CD4-positive, alpha-beta T cell treated with Interleukin-10 for 1 hour (primary cell): Measurements from ENCODE around the gene MAG.

Experiments
- DNase-seq: peaks from one replicate; pipeline ENCODE4 v3.0.0-alpha.2; 2020

The MAG gene

DNA sequence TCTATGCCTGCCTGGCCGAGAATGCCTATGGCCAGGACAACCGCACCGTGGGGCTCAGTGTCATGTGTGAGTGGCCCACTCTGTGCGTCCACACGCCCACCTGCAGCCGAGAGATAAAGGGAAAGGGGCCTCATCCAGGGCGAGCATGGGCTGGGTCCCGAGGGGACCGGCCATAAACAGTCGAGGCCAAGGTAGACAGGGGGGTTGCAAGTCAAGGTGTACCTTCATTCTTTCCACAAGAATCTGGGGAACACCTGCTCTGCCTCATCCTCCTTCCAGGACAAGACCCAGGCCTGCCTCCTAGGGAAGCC lies 8.3 kb downstream of the MAG start:
- no peak for DNase-seq

DNA sequence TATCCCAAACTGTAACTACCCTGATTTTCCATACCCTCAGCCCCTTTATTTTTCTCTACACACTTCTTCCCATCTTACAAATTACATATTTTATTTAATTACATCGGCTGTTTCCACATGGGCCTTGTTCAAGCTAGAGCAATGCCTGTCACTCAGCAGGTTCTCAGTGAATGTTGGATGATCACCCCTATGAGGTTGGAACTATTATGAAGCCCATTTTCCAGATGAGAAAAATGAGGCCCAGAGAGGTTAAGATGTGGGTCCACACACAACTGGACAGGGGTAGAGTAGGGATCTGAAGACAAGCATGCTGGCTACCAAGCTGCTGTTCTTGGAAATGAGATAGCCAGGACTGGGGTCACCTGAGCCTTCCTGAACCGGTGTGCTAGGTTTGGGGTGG lies 10.0 kb downstream of the MAG start:
- no peak for DNase-seq

DNA sequence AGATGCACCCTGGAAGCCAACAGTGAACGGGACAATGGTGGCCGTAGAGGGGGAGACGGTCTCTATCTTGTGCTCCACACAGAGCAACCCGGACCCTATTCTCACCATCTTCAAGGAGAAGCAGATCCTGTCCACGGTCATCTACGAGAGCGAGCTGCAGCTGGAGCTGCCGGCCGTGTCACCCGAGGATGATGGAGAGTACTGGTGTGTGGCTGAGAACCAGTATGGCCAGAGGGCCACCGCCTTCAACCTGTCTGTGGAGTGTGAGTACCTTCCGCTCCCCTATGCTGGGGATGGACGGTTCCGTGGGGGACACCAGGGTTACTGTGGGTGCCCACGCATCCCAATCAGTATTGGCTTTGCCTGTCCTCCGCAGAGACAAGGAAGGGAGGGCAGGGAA lies 10.5 kb downstream of the MAG start:
- no peak for DNase-seq

DNA sequence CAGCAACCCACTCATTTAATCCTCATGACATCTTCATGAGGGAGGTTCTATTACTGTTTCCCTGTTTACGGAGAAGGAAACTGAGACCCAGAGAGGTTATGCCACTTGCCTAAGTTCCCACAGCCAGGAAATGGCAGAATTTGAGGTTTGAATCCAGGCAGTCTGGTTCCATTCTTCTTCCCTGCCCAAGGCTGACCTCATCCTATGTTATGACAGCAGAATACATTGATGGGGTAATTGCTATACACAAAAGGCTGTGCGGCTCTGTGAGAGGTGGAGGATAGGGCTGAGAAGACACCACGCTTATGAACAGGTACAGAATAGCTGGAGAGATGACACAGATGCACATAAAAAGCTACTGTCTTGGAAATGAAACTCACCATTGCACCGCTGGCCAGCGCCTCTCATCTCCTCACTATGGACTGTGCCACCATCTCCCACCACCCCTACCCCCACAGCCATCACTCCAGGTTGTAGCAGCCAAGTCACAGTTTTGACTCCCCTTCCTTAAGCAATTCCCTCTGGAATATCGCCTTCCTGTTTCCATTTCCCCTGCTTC lies 11.5 kb downstream of the MAG start:
- DNase-seq: no peak

DNA sequence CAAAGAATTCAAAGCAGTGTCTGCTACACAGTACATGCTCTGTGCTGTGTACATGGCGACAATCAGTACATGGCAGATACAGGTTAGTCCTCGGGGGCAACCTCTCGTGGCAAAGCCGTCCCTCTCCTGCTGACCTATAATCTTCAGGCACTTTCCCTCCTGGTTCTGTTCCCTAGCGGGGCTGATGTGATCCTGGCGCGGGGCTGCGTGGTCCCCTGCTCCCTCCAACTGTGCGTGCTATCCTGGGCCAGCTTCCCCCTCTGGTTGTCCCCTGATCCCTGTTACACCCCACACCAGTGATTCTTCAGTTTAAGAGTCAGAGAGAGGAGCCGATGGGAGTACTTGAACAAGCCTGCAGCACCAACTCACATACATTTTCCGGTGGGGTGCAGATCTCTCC lies 12.1 kb downstream of the MAG start:
- no peak for DNase-seq

DNA sequence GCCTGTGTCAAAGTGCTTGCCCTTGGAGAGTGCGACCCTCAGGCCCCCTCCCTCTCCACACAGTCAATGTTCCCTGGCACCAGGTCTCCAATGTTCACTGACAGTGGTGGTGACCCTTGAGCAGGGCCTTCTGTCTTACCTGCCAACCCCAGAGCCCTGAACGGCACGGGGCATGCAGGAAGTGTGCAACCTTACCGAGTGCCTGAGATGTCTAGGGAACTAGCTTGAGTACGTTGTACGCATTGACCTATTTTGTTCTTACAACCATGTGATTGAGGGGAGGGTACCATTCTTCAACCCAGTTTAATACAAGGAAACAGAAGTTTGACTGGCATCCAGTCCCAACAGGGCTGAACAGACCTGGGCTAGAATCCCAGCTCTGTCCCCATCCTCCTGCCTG lies 13.2 kb downstream of the MAG start:
- no peak for DNase-seq

DNA sequence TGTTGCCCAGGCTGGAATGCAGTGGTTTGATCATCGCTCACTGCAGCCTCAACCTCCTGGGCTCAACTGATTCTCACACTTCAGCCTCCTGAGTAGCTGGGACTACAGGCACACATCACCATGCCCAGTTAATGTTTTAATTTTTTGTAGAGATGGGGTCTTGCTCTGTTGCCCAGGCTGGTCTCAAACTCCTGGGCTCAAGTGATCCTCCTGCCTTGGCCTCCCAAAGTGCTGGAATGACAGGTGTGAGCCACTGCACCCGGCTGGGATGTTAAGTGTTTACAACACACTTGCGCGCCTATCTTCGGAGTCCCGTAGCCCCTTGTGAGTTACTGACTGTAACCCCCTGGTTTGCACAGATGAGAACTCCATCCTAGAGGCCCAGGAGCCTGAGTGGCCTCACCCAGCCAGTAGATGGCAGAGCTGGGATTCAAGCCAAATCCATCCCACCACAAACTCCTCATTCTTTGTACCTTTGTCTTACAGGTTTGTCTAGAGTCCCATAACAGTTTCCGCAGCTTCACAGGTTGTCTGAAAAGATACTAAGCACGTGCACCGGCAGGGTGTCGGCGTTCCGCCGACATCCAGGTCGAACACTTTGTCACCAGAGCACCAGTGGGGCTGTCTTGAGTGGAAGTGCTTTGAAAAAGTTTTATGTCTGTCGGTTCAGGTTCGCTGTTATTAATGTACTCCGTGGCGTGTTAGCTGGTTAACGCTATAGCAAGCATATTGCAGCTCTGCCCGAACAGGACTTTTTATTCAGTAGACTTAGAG lies 14.7 kb downstream of the MAG start:
- no peak for DNase-seq

DNA sequence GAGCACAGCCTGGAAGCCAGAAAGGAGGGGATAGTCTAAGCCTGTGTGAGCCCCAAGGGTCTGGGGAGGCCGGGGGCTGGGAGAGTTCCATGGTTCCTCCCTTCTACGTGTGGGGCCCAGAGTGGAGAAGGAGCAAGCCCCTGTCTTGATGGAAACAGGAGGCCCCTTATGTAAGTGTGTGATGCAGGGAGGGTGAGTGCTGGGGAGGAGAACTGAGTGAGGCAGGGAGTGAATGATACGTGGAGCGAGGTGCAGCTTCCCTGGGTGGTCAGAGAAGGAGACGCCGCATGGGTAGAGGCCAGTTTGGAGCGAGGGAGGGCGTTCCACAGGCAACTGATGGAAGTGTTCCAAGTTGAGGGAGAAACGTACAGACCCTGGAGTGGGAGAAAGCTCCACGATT lies 16.0 kb downstream of the MAG start:
- no peak for DNase-seq

DNA sequence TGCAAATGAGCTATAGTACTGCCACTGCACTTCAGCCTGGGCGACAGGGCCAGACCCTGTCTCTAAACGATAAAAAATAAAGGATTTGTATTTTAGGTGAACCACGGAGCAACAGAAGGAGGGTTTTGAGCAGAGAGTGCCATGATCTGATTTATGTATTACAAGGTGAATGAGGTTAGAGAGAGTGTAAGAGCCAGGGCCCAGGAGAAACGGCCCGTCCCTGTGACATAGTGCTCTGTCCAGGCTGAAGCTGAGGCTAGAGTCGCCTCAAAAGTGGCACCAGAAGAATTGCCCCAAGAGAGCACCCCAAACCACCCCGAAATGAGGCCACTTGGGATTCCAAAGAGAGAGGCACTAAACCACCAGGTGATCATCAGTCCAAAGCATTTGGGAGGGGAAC lies 16.9 kb downstream of the MAG start:
- no peak for DNase-seq

DNA sequence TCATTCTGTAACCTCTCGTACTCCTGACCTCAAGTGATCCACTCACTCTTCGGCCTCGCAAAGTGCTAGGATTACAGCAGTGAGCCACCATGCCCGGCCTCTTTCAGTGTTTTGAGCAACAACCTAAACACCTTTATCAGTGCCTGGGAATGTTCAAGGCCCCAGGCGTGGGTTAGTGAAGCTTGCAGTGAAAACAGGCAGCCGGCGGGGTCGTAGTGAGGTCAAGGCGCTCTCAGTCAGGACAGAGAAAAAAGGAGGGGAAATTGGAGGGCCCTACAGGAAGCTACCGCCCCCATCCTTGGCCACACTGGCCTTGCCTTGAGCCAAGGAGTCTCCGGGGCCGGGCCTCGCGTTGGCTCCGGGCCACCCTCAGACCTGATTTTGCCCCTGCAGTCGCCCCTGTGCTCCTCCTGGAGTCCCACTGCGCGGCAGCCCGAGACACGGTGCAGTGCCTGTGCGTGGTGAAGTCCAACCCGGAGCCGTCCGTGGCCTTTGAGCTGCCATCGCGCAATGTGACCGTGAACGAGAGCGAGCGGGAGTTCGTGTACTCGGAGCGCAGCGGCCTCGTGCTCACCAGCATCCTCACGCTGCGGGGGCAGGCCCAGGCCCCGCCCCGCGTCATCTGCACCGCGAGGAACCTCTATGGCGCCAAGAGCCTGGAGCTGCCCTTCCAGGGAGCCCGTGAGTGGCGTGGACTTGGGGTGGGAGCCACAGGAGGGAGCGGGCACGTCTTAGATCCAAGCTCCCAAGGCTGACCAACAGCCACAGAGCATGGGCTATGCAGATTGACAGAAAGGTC lies 17.7 kb downstream of the MAG start:
- no peak for DNase-seq

DNA sequence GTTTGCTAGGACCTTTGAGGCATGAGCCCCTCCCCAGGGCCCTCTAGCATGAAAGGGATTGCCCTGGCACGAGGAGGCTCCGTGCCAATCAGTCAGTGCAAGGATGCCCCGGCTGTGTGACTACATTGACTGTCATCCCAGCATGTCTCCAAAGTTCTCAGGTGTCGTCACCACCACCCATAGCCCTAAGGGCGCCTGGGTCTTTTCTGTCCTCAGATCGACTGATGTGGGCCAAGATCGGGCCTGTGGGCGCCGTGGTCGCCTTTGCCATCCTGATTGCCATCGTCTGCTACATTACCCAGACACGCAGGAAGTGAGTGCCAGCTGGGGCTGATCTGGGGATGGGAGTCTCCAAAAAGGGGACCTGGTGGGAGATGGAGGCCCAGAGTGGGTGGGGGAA lies 18.4 kb downstream of the MAG start:
- DNase-seq: no peak

DNA sequence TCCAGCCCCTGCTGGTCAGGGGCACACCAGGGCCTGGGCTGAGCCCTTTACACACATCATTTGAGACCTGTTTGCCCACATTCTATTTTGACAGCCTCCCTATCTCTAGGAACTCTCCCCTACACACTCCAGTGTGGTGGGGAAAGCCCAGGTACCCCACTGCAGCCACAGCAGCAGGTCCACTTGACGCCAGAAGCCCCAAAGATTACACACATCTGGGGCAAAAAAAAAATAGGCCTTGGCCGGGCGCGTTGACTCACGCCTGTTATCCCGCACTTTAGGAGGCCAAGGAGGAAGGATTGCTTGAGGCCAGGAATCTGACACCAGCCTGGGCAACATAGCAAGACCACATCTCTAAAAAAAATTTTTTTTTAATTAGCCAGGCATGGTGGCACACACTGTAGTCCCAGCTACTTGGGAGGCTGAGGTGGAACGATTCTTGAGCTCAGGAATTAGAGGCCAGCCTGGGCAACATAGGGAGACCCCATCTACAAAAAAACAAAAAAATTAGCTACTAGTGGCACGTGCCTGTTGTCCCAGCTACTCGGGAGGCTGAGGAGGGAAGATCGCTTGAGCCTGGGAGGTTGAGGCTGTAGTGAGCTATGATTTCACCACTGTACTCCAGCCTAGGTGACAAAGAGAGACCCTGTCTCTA lies 19.0 kb downstream of the MAG start:
- DNase-seq: no peak

DNA sequence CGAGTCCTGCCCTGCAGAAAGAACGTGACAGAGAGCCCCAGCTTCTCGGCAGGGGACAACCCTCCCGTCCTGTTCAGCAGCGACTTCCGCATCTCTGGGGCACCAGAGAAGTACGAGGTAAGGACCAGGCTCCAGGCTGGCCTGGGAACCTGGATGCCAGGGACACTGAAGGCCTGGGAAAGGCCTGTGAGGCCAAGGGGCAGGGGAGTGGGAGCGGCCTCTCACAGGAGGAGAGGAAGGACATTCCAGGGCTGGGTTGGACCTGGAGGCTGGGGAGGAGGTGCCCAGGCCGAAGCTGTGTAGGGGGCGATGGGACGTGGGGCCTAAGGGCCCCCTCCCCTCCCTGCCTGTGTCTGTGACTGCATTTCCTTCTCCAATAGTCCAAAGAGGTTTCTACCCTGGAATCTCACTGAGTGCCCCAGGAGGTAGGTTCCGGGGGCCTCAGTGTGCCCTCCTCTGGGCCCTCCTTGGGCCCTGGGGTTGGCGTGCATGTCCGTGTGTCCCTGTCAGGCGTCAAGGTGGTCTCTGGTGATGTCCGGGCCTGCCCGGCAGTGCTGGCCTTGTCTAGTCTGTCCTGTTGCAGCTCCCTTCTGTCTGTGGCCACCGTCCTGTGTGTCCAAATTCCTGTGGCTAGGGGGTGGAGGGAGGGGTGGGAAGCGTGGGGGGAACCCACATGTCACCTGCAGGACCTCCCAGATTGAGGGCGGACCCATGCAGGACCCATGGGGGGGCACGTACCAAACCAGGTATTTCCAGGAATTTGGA lies 20.1 kb downstream of the MAG start:
- no peak for DNase-seq

DNA sequence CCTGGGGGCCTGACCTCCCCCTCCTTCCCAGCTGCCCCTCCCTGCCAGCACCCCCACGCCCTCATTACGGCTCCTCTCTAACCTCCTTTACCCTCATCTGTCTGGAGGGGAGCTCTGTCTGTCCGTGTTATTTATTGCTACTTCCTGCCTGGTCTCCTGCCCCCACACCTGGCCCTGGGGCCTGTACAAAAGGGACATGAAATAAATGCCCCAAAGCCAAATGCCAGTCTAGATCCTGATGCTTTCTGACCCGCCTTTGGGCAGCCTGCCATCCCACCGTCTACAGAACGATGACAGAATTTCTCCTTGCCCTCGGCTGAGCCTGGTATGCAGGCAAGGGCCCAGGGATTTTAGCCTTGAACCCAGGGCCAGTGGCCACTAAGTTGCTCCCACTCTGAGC lies 21.6 kb downstream of the MAG start:
- DNase-seq: no peak

DNA sequence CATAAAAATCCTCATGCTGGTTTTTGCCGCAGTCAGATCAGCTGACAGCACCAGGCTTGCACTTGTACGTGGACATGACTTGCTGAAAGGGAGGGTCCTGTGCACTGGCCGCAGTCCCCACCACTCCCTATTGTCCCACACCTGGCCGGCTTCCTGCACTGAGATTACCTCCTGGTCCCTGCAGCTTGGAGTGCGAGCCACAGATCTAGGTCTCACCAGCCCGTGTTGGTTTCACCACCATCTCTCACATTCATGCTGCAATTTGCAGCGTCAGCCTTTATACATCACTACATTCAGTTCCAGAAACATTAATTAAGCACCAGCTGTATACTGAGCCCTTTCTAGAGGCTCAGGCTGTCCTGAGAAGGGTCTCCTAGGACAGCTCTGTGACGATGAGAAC lies 22.1 kb downstream of the MAG start:
- DNase-seq: no peak

DNA sequence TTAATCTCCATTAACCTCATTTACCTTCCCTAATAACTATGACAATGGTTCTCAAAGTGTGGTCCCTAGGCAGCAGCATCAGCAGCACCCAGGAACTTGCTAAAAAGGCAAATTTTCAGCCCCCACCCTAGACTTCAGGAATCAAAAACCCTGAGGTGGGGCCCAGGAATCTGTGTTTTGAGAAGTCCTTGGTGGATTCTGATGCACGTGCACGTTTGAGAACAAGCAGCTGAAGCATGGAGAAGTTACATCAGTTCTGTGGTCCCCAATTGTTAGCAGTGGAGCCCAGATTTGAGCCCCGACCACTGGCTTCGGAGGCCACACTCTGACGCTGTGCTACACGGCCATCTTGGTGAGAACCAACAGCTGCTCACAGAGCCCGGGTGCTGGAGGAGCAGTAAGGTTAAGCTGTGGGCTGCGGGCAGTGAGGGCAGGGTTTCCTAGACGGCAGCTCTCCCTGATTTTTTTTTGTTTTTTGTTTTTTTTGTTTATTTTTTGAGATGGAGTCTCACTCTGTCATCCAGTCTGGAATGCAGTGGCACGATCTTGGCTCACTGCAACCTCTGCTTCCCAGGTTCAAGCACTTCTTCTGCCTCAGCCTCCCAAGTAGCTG lies 23.0 kb downstream of the MAG start:
- no peak for DNase-seq

DNA sequence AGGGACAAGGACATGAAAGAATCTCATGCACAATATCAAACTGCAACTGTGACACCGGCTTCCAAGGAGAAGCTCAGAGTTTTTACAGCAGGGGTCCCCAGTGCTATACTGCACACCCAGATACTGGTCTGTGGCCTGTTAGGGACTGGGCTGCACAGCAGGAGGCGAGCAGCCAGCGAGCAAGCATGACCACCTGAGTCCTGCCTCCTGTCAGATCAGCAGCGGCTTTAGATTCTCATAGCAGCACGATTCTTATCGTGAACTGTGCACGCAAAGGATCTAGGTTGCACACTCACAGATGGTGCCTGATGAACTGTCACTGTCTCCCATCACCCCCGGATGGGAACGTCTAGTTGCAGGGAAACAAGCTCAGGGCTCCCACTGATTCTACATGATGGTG lies 23.9 kb downstream of the MAG start:
- DNase-seq: no peak

DNA sequence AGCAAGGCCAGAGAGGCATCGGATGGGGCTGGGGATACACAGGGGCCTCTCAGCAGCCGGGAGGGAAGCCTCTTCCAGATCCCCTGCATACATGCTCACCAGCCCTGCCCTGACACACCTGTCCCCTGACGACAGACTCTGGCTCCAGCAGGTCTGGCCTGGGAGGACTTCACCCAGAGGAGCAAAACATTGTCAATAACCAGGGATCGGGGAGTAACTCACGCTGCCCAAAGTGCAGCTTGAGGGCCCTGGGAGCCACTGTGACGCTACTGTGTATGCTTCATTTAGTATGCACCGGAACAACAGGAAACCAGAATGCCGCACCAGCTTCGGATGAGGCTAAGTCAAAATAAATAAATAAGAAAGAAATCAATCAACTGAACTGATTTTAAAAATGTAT lies 24.6 kb downstream of the MAG start:
- no peak for DNase-seq

DNA sequence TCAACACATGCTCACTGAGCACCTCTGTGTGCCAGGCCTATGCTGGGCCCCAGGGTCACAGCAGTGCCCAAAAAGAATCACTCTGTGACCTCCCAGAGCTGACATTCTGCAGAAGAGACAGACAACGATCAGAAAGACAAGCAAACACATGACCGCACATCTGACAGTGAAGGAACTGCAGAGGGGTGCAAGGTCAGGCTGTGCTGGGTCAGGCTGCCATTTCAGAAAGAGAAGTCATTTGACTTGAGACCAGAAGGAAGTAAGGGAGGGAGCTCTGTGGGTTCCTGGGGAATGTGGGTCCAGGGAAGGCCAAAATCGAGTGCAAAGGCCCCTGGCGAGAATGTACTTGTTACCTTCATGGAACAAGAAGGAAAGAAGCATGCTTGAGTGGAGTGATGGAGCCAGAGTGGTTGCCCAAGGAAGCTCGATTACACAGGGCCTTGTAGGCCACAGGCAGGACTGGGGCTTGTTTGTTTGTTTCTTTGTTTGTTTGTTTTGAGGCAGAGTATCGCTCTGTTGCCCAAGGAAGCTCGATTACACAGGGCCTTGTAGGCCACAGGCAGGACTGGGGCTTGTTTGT lies 25.6 kb downstream of the MAG start:
- DNase-seq: no peak

DNA sequence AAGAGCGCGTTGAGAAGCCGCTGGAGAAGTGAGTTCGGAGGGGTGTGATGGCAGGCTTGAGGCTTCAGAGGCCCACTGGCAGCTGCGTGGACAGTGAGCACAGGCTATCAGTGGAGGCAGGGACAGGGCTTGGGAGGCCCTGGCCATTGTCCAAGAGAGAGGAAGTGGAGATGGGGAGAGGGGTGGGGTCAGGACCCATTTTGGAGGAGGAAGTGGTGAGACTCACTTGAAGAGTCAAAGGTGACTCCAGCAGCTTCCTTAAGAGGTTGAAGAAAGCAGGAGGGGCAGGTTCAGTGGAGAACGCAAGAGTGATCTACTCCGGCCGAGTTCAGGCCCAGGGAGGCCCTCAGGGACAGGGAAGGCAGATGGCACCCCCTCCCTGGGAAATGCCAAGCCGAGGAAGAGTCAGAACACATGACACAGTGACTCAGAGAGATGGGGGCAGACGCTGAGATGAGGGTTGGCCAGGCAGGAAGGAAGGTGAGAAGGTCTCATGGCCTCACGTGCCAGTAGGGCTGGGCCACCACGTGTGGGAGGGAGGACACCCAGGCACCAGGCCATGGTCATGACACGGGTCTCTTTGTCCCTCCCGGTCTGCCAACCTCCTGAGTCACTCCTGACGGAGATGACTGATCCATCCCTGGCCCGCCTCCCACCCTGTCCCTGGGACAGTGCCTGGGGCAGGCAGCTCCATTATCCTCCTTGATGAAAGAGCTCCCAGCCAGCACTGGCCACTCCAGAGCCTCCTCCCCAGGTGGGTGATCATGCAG lies 26.9 kb downstream of the MAG start:
- DNase-seq: no peak

DNA sequence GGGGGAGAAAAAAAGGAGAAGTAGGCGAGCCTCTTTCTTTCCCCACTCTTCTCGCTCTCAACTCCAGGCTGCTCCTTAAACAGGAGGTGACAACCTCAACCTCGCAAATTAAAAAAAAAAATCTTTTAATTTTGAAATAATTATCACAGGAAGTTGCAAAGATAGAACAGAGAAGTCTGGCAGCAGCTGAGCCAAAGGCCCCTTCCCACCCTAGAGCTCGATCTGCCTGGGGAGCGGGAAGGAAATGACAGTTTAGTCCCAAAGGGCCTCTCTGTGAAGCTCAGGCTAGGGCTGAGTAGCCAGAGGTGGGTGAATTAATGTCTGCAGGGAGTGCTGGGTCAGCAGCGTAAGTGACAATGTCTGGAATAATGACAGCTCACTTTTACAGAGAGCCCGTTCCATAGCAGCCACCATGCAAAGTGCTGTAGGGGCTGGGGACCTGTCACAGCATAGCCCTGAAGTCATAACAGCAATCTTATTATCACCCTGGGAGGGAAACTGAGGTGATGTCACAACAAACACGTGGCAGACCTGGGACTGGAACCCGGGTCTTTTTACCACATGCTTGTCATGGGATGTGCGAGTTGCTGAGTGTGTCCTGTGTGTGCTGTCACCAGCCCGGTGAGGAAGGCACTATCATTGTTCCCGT lies 28.2 kb downstream of the MAG start:
- no peak for DNase-seq
